Adrenal gland (tissue), 12 donors: ENCODE results near the gene SNX24. TPM values are rescaled to one million over a fixed set of nuclear protein-coding genes. Genes with fewer than 3 reads are reported as not detected.

Experiments
- DNase-seq, 7 donors: peaks; one replicate each; pipeline ENCODE4 v3.0.0-alpha.2; 2019 to 2020
- H3K27ac ChIP-seq, 5 donors: fragments of 200-600 bp; sonication (generic) in 4 of 5; 1 replicate in 3 of 5; 2 replicates in 2 of 5; pipeline versions ENCODE4 v1.5.1 to v1.8.0; 2016 to 2020; ENCODE audit warnings: mild to moderate bottlenecking in 1 of 5
- H3K27me3 ChIP-seq: fragments of 200-600 bp; 2 replicates; pipeline ENCODE4 v1.8.0; 2021
- H3K36me3 ChIP-seq, 2 donors: fragments of 200-600 bp; replicated peaks in 1 of 2; 1 replicate in 1 of 2; 2 replicates in 1 of 2; pipeline versions ENCODE4 v1.5.1 to v1.8.0; 2018 to 2022
- H3K4me1 ChIP-seq, 2 donors: fragments of 200-600 bp; replicated peaks in 1 of 2; 1 replicate in 1 of 2; 2 replicates in 1 of 2; pipeline versions ENCODE4 v1.5.1 to v1.8.0; 2018 to 2021
- H3K4me3 ChIP-seq, 4 donors: fragments of 200-600 bp; sonication (generic) in 3 of 4; one replicate each; pipeline ENCODE4 v1.5.1; 2016 to 2018
- H3K9me3 ChIP-seq, 3 donors: fragments of 200-600 bp; sonication (generic) in 1 of 3; replicated peaks in 1 of 3; 1 replicate in 2 of 3; 2 replicates in 1 of 3; pipeline versions ENCODE4 v1.5.1 to v1.8.0; 2016 to 2021
- CTCF ChIP-seq, 6 experiments: fragments of 450-650 bp in 4 of 6; fragments of 200-600 bp in 2 of 6; sonication (generic) in 1 of 6; IDR thresholded peaks; 1 replicate in 5 of 6; 2 replicates in 1 of 6; pipeline versions ENCODE4 v1.5.1 to v1.8.0; 2016 to 2021; ENCODE audit warnings: antibody characterized with exemption in 6 of 6, mild to moderate bottlenecking in 2 of 6, moderate library complexity in 1 of 6
- POLR2A ChIP-seq, 2 donors: fragments of 450-650 bp; IDR thresholded peaks; one replicate each; pipeline ENCODE4 v1.6.1; 2017; ENCODE audit warnings: antibody characterized with exemption in 2 of 2, mild to moderate bottlenecking in 2 of 2, moderate library complexity in 1 of 2
- WGBS, 4 donors: extraction: QIAGEN DNeasy Blood & Tissue Kit in 2 of 4; methylation state at CpG; one replicate each; pipeline versions ENCODE4 v1.1.5 to v1.1.7; 2013 to 2017; 5-methylcytosine and 5-hydroxymethylcytosine counted together
- intact Hi-C, 2 donors: fragments of 100-400 bp; cut with DNase I; formaldehyde crosslinking; loops; one replicate each; pipeline versions ENCODE4 v1.14.1 to v1.15.0; 2022 to 2023
- polyA plus RNA-seq, 3 donors: library from polyadenylated mRNA; stranded (reverse); fragments of 200-250 nt in 2 of 3; fragments of 350-450 nt in 1 of 3; fragmentation: Illumina TruSeq in 1 of 3; extraction: RNeasy Lipid Tissue Mini Kit (QIAGEN cat#74804) in 1 of 3; gene quantifications; one replicate each; pipeline ENCODE4 v1.2.3, GENCODE V29; 2013 to 2014
- total RNA-seq, 9 donors: library from RNA; depleted of rRNA in 4 of 9; stranded (reverse); fragments of >200 nt in 4 of 9; fragments of 120-200 nt in 1 of 9; fragmentation: NEBNext Ultra II Directional in 1 of 9; extraction: Animal tissue kit (Norgen Biotek cat#: 25700) in 1 of 9; gene quantifications; one replicate each; pipeline versions ENCODE4 v1.1.0 to v1.2.4, GENCODE V29; 2013 to 2023
- donor health status: healthy with polysubstance abuse.
- donor health status: Bipolar disorder and iron deficiency.
- donor health status: DM: yes; HTN: yes; CAD: no.
- donor health status: DM: no; HTN: no; CAD: no.
- donor health status: DM: no; HTN: no; CAD: no.
- donor health status: DM: yes; HTN: yes; CAD: no.

SNX24 gene
- total and polyA plus RNA-seq, 12 donors = 5.0 to 28.2 (median 13.9) TPM

- intact Hi-C loops = no loop called here
- no peaks in the 10 kb centered on the region for H3K36me3 ChIP-seq
- 69 to 83% (median 78%) methylated on average over 1 of the region's 1 CpG for WGBS, 4 donors
- H3K27me3 ChIP-seq = no peaks in the 10 kb centered on the region
- no peak for TF ChIP-seq POLR2A (IDR thresholded peaks at IDR 0.05)
- no peak for TF ChIP-seq CTCF (IDR thresholded peaks at IDR 0.05)
- no peak overlapping the region for H3K27ac ChIP-seq
- DNase-seq = no peak
- H3K4me1 ChIP-seq = no peaks in the 10 kb centered on the region
- no peaks in the 10 kb centered on the region for H3K9me3 ChIP-seq
- H3K4me3 ChIP-seq = no peak overlapping the region
Measured at GRCh38 chr5:122858451-122858850, 13.0 kb downstream of the SNX24 start.

- Histone ChIP-seq H3K4me3 (no peak overlapping the region), H3K27ac (no peak overlapping the region), H3K9me3 (no peaks in the 10 kb centered on the region), H3K27me3 (no peaks in the 10 kb centered on the region), H3K36me3 (no peaks in the 10 kb centered on the region), H3K4me1 (no peaks in the 10 kb centered on the region)
- intact Hi-C loops = loop anchor here in 1 of 2 donors (10.0 kb wide), 1 partner anchor 158 kb away; no protein-coding TSS in a partner anchor
- DNase-seq = no peak
- 50 to 75% (median 62%) methylated on average over 2 of the region's 2 CpGs for WGBS, 4 donors
- TF ChIP-seq CTCF (IDR thresholded peaks at IDR 0.05) (no peak), POLR2A (IDR thresholded peaks at IDR 0.05) (no peak)
Measured at GRCh38 chr5:122863240-122863639, 17.8 kb downstream of the SNX24 start.

- H3K4me3 ChIP-seq = no peak overlapping the region
- intact Hi-C loops = loop anchor here in 1 of 2 donors (10.0 kb wide), 1 partner anchor 159 kb away; no protein-coding TSS in a partner anchor
- no peaks in the 10 kb centered on the region for H3K4me1 ChIP-seq
- no peaks in the 10 kb centered on the region for H3K9me3 ChIP-seq
- no peaks in the 10 kb centered on the region for H3K36me3 ChIP-seq
- 75 to 87% (median 81%) methylated on average over 4 of the region's 4 CpGs for WGBS, 4 donors
- TF ChIP-seq CTCF (IDR thresholded peaks at IDR 0.05) = no peak
- TF ChIP-seq POLR2A (IDR thresholded peaks at IDR 0.05) = no peak
- H3K27ac ChIP-seq = no peak overlapping the region
- H3K27me3 ChIP-seq = no peaks in the 10 kb centered on the region
- DNase-seq = no peak
Measured at GRCh38 chr5:122863721-122864120, 18.3 kb downstream of the SNX24 start.

GRCh38 chr5:122864400-122864799 is 19.0 kb downstream of the SNX24 start:
- intact Hi-C loops = loop anchor here in 1 of 2 donors (10.0 kb wide), 1 partner anchor 160 kb away; no protein-coding TSS in a partner anchor
- WGBS, 4 donors = 91 to 95% (median 93%) methylated on average over 6 of the region's 6 CpGs
- Histone ChIP-seq H3K9me3 (no peaks in the 10 kb centered on the region), H3K27me3 (no peaks in the 10 kb centered on the region), H3K4me3 (no peak overlapping the region), H3K4me1 (no peaks in the 10 kb centered on the region), H3K27ac (no peak overlapping the region), H3K36me3 (no peaks in the 10 kb centered on the region)
- DNase-seq = no peak
- TF ChIP-seq POLR2A (IDR thresholded peaks at IDR 0.05) (no peak), CTCF (IDR thresholded peaks at IDR 0.05) (no peak)
